ENCODE results near the gene FAM221B. TPM values are rescaled to one million over a fixed set of nuclear protein-coding genes. Genes with fewer than 3 reads are reported as not detected.

Gene FAM221B

GRCh38 chr9:35771075-35771433, 57.5 kb downstream of the FAM221B start:
- DNase-seq = no peak
- Histone ChIP-seq H3K4me2 (ENCODE audit: low read length) (no peak overlapping the region), H2BK5ac (ENCODE audit: low read length) (no peak overlapping the region), H3K4me3 (ENCODE audit: low read length) (no peak overlapping the region), H3K18ac (ENCODE audit: low read length) (no peak overlapping the region), H3K9ac (ENCODE audit: low read length) (no peak overlapping the region), H2BK15ac (replicated peaks; ENCODE audit: low read depth) (no peak overlapping the region), H3K4me1 (ENCODE audit: control insufficient read depth, low read depth, low read length) (peaks cover 3% of the 10 kb centered on the region), H3K79me1 (ENCODE audit: low read length) (no peaks in the 10 kb centered on the region), H3K27me3 (ENCODE audit: insufficient read depth, low read length, poor library complexity) (no peaks in the 10 kb centered on the region), H3K4ac (ENCODE audit: low read depth, low read length) (no peak overlapping the region), H2AK5ac (ENCODE audit: low read length) (no peak overlapping the region), H3K27ac (ENCODE audit: low read depth, low read length) (no peak overlapping the region), H3K23ac (ENCODE audit: low read length) (no peak overlapping the region), H3K79me2 (ENCODE audit: control insufficient read depth, insufficient read depth, low read length) (no peaks in the 10 kb centered on the region), H3K56ac (ENCODE audit: low read length) (no peak overlapping the region), H4K5ac (ENCODE audit: low read length) (no peak overlapping the region), H4K8ac (ENCODE audit: low read depth, low read length) (no peak overlapping the region), H3K36me3 (ENCODE audit: control insufficient read depth, insufficient read depth, low read length) (no peaks in the 10 kb centered on the region), H2BK120ac (ENCODE audit: low read depth, low read length) (no peak overlapping the region)
- no CpG with 5 or more reads among the region's 4 CpGs for WGBS (ENCODE audit: extremely low coverage, insufficient coverage, low lambda C conversion rate)

- Histone ChIP-seq H2AK5ac (ENCODE audit: low read length) (no peak overlapping the region), H3K79me2 (ENCODE audit: control insufficient read depth, insufficient read depth, low read length) (no peaks in the 10 kb centered on the region), H3K36me3 (ENCODE audit: control insufficient read depth, insufficient read depth, low read length) (no peaks in the 10 kb centered on the region), H3K4me3 (ENCODE audit: low read length) (no peak overlapping the region), H4K5ac (ENCODE audit: low read length) (no peak overlapping the region), H3K4me2 (ENCODE audit: low read length) (no peak overlapping the region), H4K8ac (ENCODE audit: low read depth, low read length) (no peak overlapping the region), H3K4me1 (ENCODE audit: control insufficient read depth, low read depth, low read length) (no peaks in the 10 kb centered on the region), H2BK15ac (replicated peaks; ENCODE audit: low read depth) (no peak overlapping the region), H2BK120ac (ENCODE audit: low read depth, low read length) (no peak overlapping the region), H3K4ac (ENCODE audit: low read depth, low read length) (no peak overlapping the region), H3K56ac (ENCODE audit: low read length) (no peak overlapping the region), H3K18ac (ENCODE audit: low read length) (no peak overlapping the region), H3K9ac (ENCODE audit: low read length) (no peak overlapping the region), H3K79me1 (ENCODE audit: low read length) (no peaks in the 10 kb centered on the region), H3K27ac (ENCODE audit: low read depth, low read length) (no peak overlapping the region), H2BK5ac (ENCODE audit: low read length) (no peak overlapping the region), H3K27me3 (ENCODE audit: insufficient read depth, low read length, poor library complexity) (no peaks in the 10 kb centered on the region), H3K23ac (ENCODE audit: low read length) (no peak overlapping the region)
- WGBS (ENCODE audit: extremely low coverage, insufficient coverage, low lambda C conversion rate) = no CpG with 5 or more reads among the region's 1 CpG
- no peak for DNase-seq
Measured at GRCh38 chr9:35769763-35770162, 58.8 kb downstream of the FAM221B start.

GRCh38 chr9:35767458-35767857, 61.1 kb downstream of the FAM221B start:
- Histone ChIP-seq H4K8ac (ENCODE audit: low read depth, low read length) (no peak overlapping the region), H3K79me1 (ENCODE audit: low read length) (no peaks in the 10 kb centered on the region), H3K23ac (ENCODE audit: low read length) (no peak overlapping the region), H3K27ac (ENCODE audit: low read depth, low read length) (no peak overlapping the region), H3K9ac (ENCODE audit: low read length) (no peak overlapping the region), H3K27me3 (ENCODE audit: insufficient read depth, low read length, poor library complexity) (no peaks in the 10 kb centered on the region), H3K4ac (ENCODE audit: low read depth, low read length) (no peak overlapping the region), H3K4me2 (ENCODE audit: low read length) (no peak overlapping the region), H3K56ac (ENCODE audit: low read length) (no peak overlapping the region), H4K5ac (ENCODE audit: low read length) (no peak overlapping the region), H3K18ac (ENCODE audit: low read length) (no peak overlapping the region), H2BK15ac (replicated peaks; ENCODE audit: low read depth) (no peak overlapping the region), H2AK5ac (ENCODE audit: low read length) (no peak overlapping the region), H2BK5ac (ENCODE audit: low read length) (no peak overlapping the region), H3K4me1 (ENCODE audit: control insufficient read depth, low read depth, low read length) (no peaks in the 10 kb centered on the region), H3K4me3 (ENCODE audit: low read length) (no peak overlapping the region), H3K36me3 (ENCODE audit: control insufficient read depth, insufficient read depth, low read length) (no peaks in the 10 kb centered on the region), H2BK120ac (ENCODE audit: low read depth, low read length) (no peak overlapping the region), H3K79me2 (ENCODE audit: control insufficient read depth, insufficient read depth, low read length) (no peaks in the 10 kb centered on the region)
- no peak for DNase-seq
- no CpG with 5 or more reads among the region's 1 CpG for WGBS (ENCODE audit: extremely low coverage, insufficient coverage, low lambda C conversion rate)

GRCh38 chr9:35766997-35767396, 61.5 kb downstream of the FAM221B start:
- WGBS (ENCODE audit: extremely low coverage, insufficient coverage, low lambda C conversion rate) = no CpG with 5 or more reads among the region's 2 CpGs
- H2BK15ac ChIP-seq (replicated peaks; ENCODE audit: low read depth) = no peak overlapping the region
- no peaks in the 10 kb centered on the region for H3K4me1 ChIP-seq (ENCODE audit: control insufficient read depth, low read depth, low read length)
- DNase-seq = no peak
- no peak overlapping the region for H3K27ac ChIP-seq (ENCODE audit: low read depth, low read length)
- H3K56ac ChIP-seq (ENCODE audit: low read length) = no peak overlapping the region
- H3K4me2 ChIP-seq (ENCODE audit: low read length) = no peak overlapping the region
- H4K8ac ChIP-seq (ENCODE audit: low read depth, low read length) = no peak overlapping the region
- H3K27me3 ChIP-seq (ENCODE audit: insufficient read depth, low read length, poor library complexity) = no peaks in the 10 kb centered on the region
- H2AK5ac ChIP-seq (ENCODE audit: low read length) = no peak overlapping the region
- no peak overlapping the region for H3K9ac ChIP-seq (ENCODE audit: low read length)
- no peak overlapping the region for H2BK5ac ChIP-seq (ENCODE audit: low read length)
- H3K4ac ChIP-seq (ENCODE audit: low read depth, low read length) = no peak overlapping the region
- H3K18ac ChIP-seq (ENCODE audit: low read length) = no peak overlapping the region
- no peaks in the 10 kb centered on the region for H3K79me1 ChIP-seq (ENCODE audit: low read length)
- H3K36me3 ChIP-seq (ENCODE audit: control insufficient read depth, insufficient read depth, low read length) = no peaks in the 10 kb centered on the region
- no peak overlapping the region for H2BK120ac ChIP-seq (ENCODE audit: low read depth, low read length)
- H3K4me3 ChIP-seq (ENCODE audit: low read length) = no peak overlapping the region
- H3K23ac ChIP-seq (ENCODE audit: low read length) = no peak overlapping the region
- no peaks in the 10 kb centered on the region for H3K79me2 ChIP-seq (ENCODE audit: control insufficient read depth, insufficient read depth, low read length)
- H4K5ac ChIP-seq (ENCODE audit: low read length) = no peak overlapping the region

Small RNA genes within 50 kb of the gene (small RNA-seq; reads per million reads assigned to genes)
- not detected for gene HINT2 (ENCODE audit: insufficient read depth)
